Esophagus muscularis mucosa (tissue), 4 donors: ENCODE results near the gene MYCT1. TPM values are rescaled to one million over a fixed set of nuclear protein-coding genes. Genes with fewer than 3 reads are reported as not detected.

Experiments used
- DNase-seq: peaks from one replicate; pipeline ENCODE4 v3.0.0-alpha.2; 2017; ENCODE audit errors: extremely low spot score
- H3K27ac ChIP-seq, 4 donors: fragments of 200-600 bp; sonication (generic); replicated peaks in 1 of 4; 1 replicate in 3 of 4; 2 replicates in 1 of 4; pipeline ENCODE4 v1.5.1; 2016 to 2019; ENCODE audit warnings: mild to moderate bottlenecking in 1 of 4
- H3K27me3 ChIP-seq, 4 donors: fragments of 200-600 bp; sonication (generic); one replicate each; pipeline versions ENCODE4 v1.5.1 to v1.6.0; 2016 to 2019
- H3K36me3 ChIP-seq, 4 donors: fragments of 200-600 bp; sonication (generic); one replicate each; pipeline ENCODE4 v1.5.1; 2016 to 2019
- H3K4me1 ChIP-seq, 4 donors: fragments of 200-600 bp; sonication (generic); one replicate each; pipeline ENCODE4 v1.5.1; 2016 to 2019
- H3K4me3 ChIP-seq, 4 donors: fragments of 200-600 bp; sonication (generic); 1 replicate in 2 of 4; 2 replicates in 2 of 4; pipeline ENCODE4 v1.5.1; 2016 to 2019; ENCODE audit warnings: mild to moderate bottlenecking in 4 of 4, moderate library complexity in 1 of 4
- H3K9me3 ChIP-seq, 4 donors: fragments of 200-600 bp; sonication (generic); 1 replicate in 3 of 4; 2 replicates in 1 of 4; pipeline ENCODE4 v1.5.1; 2016 to 2019
- CTCF ChIP-seq, 3 experiments: fragments of 200-600 bp in 2 of 3; fragments of 450-650 bp in 1 of 3; sonication (generic) in 2 of 3; IDR thresholded peaks; one replicate each; pipeline ENCODE4 v1.5.1; 2017 to 2019; ENCODE audit warnings: antibody characterized with exemption in 3 of 3, mild to moderate bottlenecking in 2 of 3, moderate library complexity in 1 of 3
- EP300 ChIP-seq: sonication (generic); formaldehyde crosslinking; IDR thresholded peaks from one replicate; pipeline ENCODE4 v1.6.1; 2017; ENCODE audit warnings: antibody characterized with exemption
- POLR2A ChIP-seq: fragments of 450-650 bp; IDR thresholded peaks from one replicate; pipeline ENCODE4 v1.6.1; 2017; ENCODE audit warnings: antibody characterized with exemption, moderate library complexity, mild to moderate bottlenecking, low read depth
- POLR2AphosphoS5 ChIP-seq, 2 donors: sonication (generic); formaldehyde crosslinking; IDR thresholded peaks; one replicate each; pipeline ENCODE4 v1.6.1; 2017; ENCODE audit warnings: antibody characterized with exemption in 2 of 2
- WGBS: methylation state at CpG from one replicate; pipeline ENCODE4 v1.1.5; 2018; 5-methylcytosine and 5-hydroxymethylcytosine counted together
- intact Hi-C: fragments of 100-400 bp; cut with DNase I; formaldehyde crosslinking; loops from one replicate; pipeline ENCODE4 v1.15.1; 2023
- total RNA-seq, 4 donors: library from RNA; depleted of rRNA; stranded (reverse); fragments of >200 nt; gene quantifications; one replicate each; pipeline versions ENCODE4 v1.1.0 to v1.2.1, GENCODE V29; 2016

MYCT1 gene
- total RNA-seq, 4 donors from 2014 or later = 7.5 to 13.3 (median 10.6) TPM

GRCh38 chr6:152769993-152770392, 72.3 kb downstream of the MYCT1 start:
- intact Hi-C loops = no loop called here
- no peak overlapping the region for H3K27ac ChIP-seq
- H3K9me3 ChIP-seq = no peaks in the 10 kb centered on the region
- no peaks in the 10 kb centered on the region for H3K27me3 ChIP-seq
- no peak for TF ChIP-seq EP300
- no peak for TF ChIP-seq POLR2A
- no peak for TF ChIP-seq CTCF (IDR thresholded peaks at IDR 0.05)
- no peak for TF ChIP-seq POLR2AphosphoS5 (IDR thresholded peaks at IDR 0.05)
- no peak for DNase-seq
- 89% methylated on average over 2 of the region's 2 CpGs for WGBS
- H3K4me1 ChIP-seq = no peaks in the 10 kb centered on the region
- no peak overlapping the region for H3K4me3 ChIP-seq
- H3K36me3 ChIP-seq = no peaks in the 10 kb centered on the region

DNA sequence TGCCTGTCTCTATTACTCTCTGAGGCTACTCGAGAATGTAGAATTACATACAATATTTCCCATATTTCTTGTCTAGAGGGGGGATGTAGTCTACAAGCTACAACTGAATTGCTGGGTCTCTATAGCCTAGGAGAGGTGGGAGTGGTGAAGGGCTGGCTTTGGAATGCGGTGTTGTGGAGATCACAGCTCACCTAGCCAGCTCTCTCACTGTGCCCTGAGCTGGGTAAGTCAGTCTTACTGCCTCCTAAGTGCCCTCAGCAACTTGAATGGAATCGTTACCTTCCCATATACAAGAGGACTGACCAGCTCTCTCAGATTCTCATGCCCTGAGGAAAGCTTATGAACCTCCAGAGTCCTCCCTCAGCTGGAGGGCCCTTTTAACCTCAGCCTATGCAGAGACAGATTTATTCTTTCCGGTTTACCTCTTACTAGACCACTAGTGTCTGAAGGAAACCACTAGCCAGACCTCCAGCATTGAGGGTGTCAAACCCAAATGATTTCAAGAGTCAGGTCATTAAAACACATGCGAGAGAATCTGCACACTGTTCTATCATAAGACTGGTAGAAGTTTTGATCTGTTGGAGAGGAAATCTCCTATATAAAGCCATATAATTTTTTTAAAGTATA, 73.5 kb downstream of the MYCT1 start:
- Histone ChIP-seq H3K27me3 (no peaks in the 10 kb centered on the region), H3K4me3 (no peak overlapping the region), H3K36me3 (no peaks in the 10 kb centered on the region), H3K27ac (no peak overlapping the region), H3K4me1 (no peaks in the 10 kb centered on the region), H3K9me3 (no peaks in the 10 kb centered on the region)
- WGBS = 74% methylated on average over 5 of the region's 5 CpGs
- no peak for TF ChIP-seq POLR2AphosphoS5 (IDR thresholded peaks at IDR 0.05)
- no peak for TF ChIP-seq EP300
- no peak for TF ChIP-seq POLR2A
- TF ChIP-seq CTCF (IDR thresholded peaks at IDR 0.05) = no peak
- DNase-seq = no peak
- intact Hi-C loops = no loop called here

Other genes with a start within 250 kb of the MYCT1 start
- 100 to 1,000 TPM; 151 to 196 (median 170) TPM for gene SYNE1, start 60.5 kb upstream of the MYCT1 start, total RNA-seq
- 10 to 100 TPM; 17.0 to 49.4 (median 22.8) TPM for gene VIP, start 52.9 kb downstream of the MYCT1 start, total RNA-seq